Measurements from ENCODE around the gene LAMTOR4.

GRCh38 chr7:100100420-100101015, 48.2 kb upstream of the LAMTOR4 start:
- TF ChIP-seq CTCF (IDR thresholded peaks at IDR 0.05) (no peak), POLR2A (IDR thresholded peaks at IDR 0.05) (peak in 1 of 2 donors; percentile 48)

Measured in heart left ventricle (tissue), 13 donors.